HG03354 (cell line): Measurements from ENCODE around the gene HADHB.
A peak's percentile ranks its signal among the peaks of the same experiment; 100 is the strongest.

ENCODE experiments used
- ATAC-seq: cut with Tn5 transposase; IDR thresholded peaks from one replicate; pipeline ENCODE4 v1.9.1; 2021; ENCODE audit warnings: mild to moderate bottlenecking; ENCODE audit not compliant: unreplicated experiment, poor library complexity, severe bottlenecking

Gene HADHB

GRCh38 chr2:26244309-26245230 is at the start of gene HADHB, which contains the start of gene HADHA:
Gene HADHB (plus strand): TSS chr2:26244939. CDS start chr2:26254255, 9,316 bp downstream.
Gene HADHA (minus strand): TSS chr2:26244632. CDS start chr2:26244596, 36 bp downstream.
- ATAC-seq = peak; percentile 75

- ATAC-seq = no peak
These were observed 49.4 kb upstream of the HADHB start for GRCh38 chr2:26195040-26195984.

GRCh38 chr2:26196683-26197418 is 47.9 kb upstream of the HADHB start:
- no peak for ATAC-seq

GRCh38 chr2:26197516-26197915 is 47.2 kb upstream of the HADHB start:
- ATAC-seq = no peak

- no peak for ATAC-seq
These were observed 41.7 kb upstream of the HADHB start for GRCh38 chr2:26202981-26203490.

GRCh38 chr2:26203906-26204305 is 40.8 kb upstream of the HADHB start:
- ATAC-seq = no peak

GRCh38 chr2:26212011-26212410 is 32.7 kb upstream of the HADHB start:
- ATAC-seq = no peak

- ATAC-seq = no peak
These were observed 30.0 kb upstream of the HADHB start for GRCh38 chr2:26214759-26215158.

- ATAC-seq = no peak
These were observed 28.9 kb upstream of the HADHB start for GRCh38 chr2:26215833-26216232.

GRCh38 chr2:26216587-26216986 is 28.2 kb upstream of the HADHB start:
- ATAC-seq = no peak

- ATAC-seq = no peak
These were observed 27.0 kb upstream of the HADHB start for GRCh38 chr2:26217720-26218119.

GRCh38 chr2:26223018-26223417 is 21.7 kb upstream of the HADHB start:
- ATAC-seq = no peak

- ATAC-seq = no peak
These were observed 20.6 kb upstream of the HADHB start for GRCh38 chr2:26224095-26224494.

- ATAC-seq = no peak
These were observed 15.1 kb upstream of the HADHB start for GRCh38 chr2:26229595-26229994.

- ATAC-seq = no peak
These were observed 13.9 kb upstream of the HADHB start for GRCh38 chr2:26230806-26231205.

- ATAC-seq = no peak
These were observed 9.7 kb upstream of the HADHB start for GRCh38 chr2:26235089-26235488.

- no peak for ATAC-seq
These were observed 6.9 kb upstream of the HADHB start for GRCh38 chr2:26237868-26238267.

- no peak for ATAC-seq
These were observed 6.3 kb upstream of the HADHB start for GRCh38 chr2:26238311-26238958.

GRCh38 chr2:26241928-26242436 is 2.8 kb upstream of the HADHB start:
- ATAC-seq = no peak
